ENCODE data around the gene PPP2R2B. TPM values are rescaled to one million over a fixed set of nuclear protein-coding genes. Genes with fewer than 3 reads are reported as not detected.

Gene PPP2R2B
- total RNA-seq, 1 experiment from 2014 or later: 9.1 TPM

DNA sequence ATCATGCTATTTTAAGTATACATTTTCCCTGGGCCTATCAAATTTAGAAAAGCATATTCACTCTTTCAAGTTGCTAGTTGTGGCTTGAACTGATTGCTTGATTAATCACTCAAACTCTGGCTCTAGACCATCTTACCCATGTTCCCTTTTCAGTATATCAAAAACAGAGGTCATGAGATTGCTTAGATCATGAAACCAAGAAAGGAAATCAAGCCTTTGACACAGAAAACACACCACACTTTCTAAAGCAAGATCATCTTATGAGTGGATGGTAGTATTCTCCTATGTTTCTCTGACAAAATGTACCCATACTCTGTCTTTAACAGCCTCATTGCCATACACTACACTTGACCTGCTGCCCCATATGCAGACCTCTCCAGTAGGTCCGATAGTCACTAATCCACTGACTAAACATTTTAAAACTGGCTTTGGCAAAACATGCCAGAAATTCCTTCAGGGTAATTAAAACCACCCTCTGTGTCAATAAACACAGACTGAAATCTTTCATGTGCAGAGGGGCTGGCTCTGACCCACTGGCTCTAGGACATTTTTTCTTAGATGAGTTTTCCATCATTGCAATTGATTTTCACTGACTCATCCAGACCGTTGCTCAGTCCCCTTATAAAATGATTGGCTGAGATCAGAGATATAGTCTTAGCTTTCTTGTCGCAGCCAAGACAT, 18.2 kb downstream of the PPP2R2B start:
- peak; percentile 81 for DNase-seq
- no peak overlapping the region for H3K4me3 ChIP-seq
- H3K36me3 ChIP-seq: no peaks in the 10 kb centered on the region

DNA sequence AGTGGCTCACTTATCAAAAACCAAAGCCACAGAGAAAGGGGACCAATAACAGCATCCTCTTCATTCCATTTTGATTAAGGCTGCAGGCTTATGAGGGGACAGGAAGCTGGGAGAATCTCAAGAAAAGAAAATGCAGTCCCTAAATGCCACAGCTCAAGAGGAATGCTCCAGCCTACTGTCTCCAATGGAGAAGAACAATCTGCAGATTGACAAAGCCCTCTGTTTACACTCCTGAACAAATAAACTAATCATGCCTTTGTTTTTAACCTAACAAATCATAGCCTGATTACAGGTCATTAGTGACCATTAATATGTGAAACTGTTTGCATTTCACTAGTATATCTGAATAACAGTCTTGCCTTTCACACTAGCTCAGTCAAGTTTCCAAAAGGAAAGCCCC, 26.5 kb downstream of the PPP2R2B start:
- Histone ChIP-seq H3K4me3 (no peak overlapping the region), H3K27me3 (peaks cover 6% of the 10 kb centered on the region; the same call in 1 of the 2 replicates), H3K9me3 (no peaks in the 10 kb centered on the region), H3K36me3 (no peaks in the 10 kb centered on the region)
- no peak for DNase-seq

More for the DNA sequence above, 18.2 kb downstream of the PPP2R2B start:
- no peaks in the 10 kb centered on the region for H3K27me3 ChIP-seq
- H3K9me3 ChIP-seq: no peaks in the 10 kb centered on the region

- Histone ChIP-seq H3K4me3 (no peak overlapping the region), H3K36me3 (no peaks in the 10 kb centered on the region), H3K9me3 (no peaks in the 10 kb centered on the region), H3K27me3 (peaks cover 6% of the 10 kb centered on the region)
- DNase-seq: no peak
Observed at GRCh38 chr5:146851133-146851532, 27.4 kb downstream of the PPP2R2B start.

- Histone ChIP-seq H3K9me3 (no peaks in the 10 kb centered on the region), H3K4me3 (no peak overlapping the region), H3K36me3 (no peaks in the 10 kb centered on the region), H3K27me3 (peaks cover 7% of the 10 kb centered on the region)
- no peak for DNase-seq
Observed at GRCh38 chr5:146849694-146850303, 28.8 kb downstream of the PPP2R2B start.

- Histone ChIP-seq H3K4me3 (no peak overlapping the region), H3K27me3 (peaks cover 5% of the 10 kb centered on the region), H3K36me3 (no peaks in the 10 kb centered on the region), H3K9me3 (no peaks in the 10 kb centered on the region)
- DNase-seq: no peak
Observed at GRCh38 chr5:146848133-146848532, 30.4 kb downstream of the PPP2R2B start.

GRCh38 chr5:146840016-146840415, 38.5 kb downstream of the PPP2R2B start:
- Histone ChIP-seq H3K9me3 (no peaks in the 10 kb centered on the region; the same call in 1 of the 2 replicates), H3K4me3 (no peak overlapping the region), H3K27me3 (peaks cover 13% of the 10 kb centered on the region), H3K36me3 (no peaks in the 10 kb centered on the region)
- DNase-seq: no peak

GRCh38 chr5:146836226-146836842, 42.2 kb downstream of the PPP2R2B start:
- Histone ChIP-seq H3K9me3 (no peaks in the 10 kb centered on the region; the same call in 1 of the 2 replicates), H3K36me3 (no peaks in the 10 kb centered on the region), H3K4me3 (no peak overlapping the region), H3K27me3 (peaks cover 11% of the 10 kb centered on the region)
- DNase-seq: no peak

DNA sequence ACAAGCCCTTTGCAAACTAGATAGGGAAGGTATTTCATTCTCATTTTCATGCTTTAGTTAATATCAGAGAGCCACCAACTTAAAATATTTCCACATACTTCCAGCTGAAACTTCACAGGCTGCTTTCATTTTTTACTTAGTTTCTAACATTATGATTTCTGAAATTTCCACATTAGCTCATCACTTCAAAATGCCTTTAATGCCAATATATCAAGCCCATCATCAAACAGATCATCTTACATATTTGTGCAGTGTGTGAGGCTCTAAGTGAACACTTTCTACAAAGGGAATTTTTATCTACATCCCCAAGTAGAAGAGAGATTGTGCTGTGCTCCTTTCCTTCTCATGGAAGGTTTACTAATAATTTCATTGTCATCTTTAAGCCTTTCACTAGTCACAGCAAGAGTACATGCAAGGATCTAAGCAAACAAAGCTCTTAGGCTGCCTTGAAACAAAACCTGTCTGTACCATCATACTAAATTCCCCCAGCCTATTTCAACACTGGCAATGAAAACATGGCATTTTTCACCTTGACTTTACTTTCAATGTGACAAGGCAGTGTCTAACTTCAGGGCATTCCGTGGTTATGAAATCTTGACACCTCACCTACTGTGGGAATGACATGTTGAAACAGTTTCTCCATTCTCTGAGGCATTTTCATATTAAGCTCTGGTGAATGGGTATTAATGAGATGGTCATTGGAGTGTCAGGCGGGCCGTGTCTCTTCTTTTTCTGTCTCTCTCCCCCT, 45.4 kb downstream of the PPP2R2B start:
- no peak overlapping the region for H3K4me3 ChIP-seq
- H3K9me3 ChIP-seq: no peaks in the 10 kb centered on the region
- DNase-seq: no peak
- peaks cover 6% of the 10 kb centered on the region for H3K27me3 ChIP-seq
- H3K36me3 ChIP-seq: no peaks in the 10 kb centered on the region

- no peaks in the 10 kb centered on the region for H3K36me3 ChIP-seq
- H3K9me3 ChIP-seq: no peaks in the 10 kb centered on the region
- no peak overlapping the region for H3K4me3 ChIP-seq
- DNase-seq: no peak
- no peaks in the 10 kb centered on the region for H3K27me3 ChIP-seq
Observed at GRCh38 chr5:146828385-146828784, 50.2 kb downstream of the PPP2R2B start.

DNA sequence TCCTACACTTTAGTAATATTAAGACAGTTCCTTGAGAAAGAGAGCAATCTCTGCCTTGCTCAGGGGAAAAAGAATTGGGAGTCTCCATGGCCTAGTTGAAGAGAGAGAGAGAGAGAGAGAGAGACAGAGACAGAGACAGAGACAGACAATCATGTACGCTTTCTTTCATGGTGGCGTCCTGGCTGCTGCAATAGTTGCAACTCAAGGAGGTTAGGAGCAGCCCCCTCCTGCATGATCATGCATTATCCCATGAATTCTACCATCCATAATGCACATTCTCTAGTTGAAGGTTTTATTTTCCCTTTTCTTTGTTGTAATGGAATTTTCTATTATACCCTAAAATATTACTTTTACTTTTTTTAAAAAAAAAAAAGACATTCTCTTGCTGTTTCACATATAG, 50.7 kb downstream of the PPP2R2B start:
- no peaks in the 10 kb centered on the region for H3K27me3 ChIP-seq
- H3K36me3 ChIP-seq: no peaks in the 10 kb centered on the region
- no peak for DNase-seq

DNA sequence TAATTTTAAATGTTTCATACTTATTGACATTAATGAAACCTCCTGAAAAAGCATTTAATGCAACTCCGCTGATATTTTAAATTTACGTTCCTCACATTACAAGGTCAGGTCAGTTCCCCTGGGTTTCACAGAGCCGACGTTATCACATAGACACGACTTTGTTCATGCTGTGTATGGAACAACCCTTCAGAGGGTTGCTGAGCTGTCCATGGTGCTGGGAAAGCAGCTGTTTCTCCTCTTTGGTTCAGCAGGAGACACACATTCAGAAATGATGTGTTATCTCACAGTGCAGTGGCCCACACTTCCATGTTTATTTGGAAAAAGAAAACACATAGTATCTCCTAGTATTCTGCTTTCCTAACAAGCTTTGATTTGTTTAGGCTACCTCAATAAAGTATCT, 53.5 kb downstream of the PPP2R2B start:
- Histone ChIP-seq H3K27me3 (no peaks in the 10 kb centered on the region), H3K4me3 (no peak overlapping the region), H3K9me3 (no peaks in the 10 kb centered on the region), H3K36me3 (no peaks in the 10 kb centered on the region)
- peak; percentile 39 for DNase-seq

More for the DNA sequence above, 50.7 kb downstream of the PPP2R2B start:
- no peak overlapping the region for H3K4me3 ChIP-seq
- no peaks in the 10 kb centered on the region for H3K9me3 ChIP-seq

- Histone ChIP-seq H3K27me3 (no peaks in the 10 kb centered on the region), H3K9me3 (no peaks in the 10 kb centered on the region), H3K36me3 (no peaks in the 10 kb centered on the region), H3K4me3 (no peak overlapping the region)
- DNase-seq: no peak
Observed at GRCh38 chr5:146821732-146822131, 56.8 kb downstream of the PPP2R2B start.

DNA sequence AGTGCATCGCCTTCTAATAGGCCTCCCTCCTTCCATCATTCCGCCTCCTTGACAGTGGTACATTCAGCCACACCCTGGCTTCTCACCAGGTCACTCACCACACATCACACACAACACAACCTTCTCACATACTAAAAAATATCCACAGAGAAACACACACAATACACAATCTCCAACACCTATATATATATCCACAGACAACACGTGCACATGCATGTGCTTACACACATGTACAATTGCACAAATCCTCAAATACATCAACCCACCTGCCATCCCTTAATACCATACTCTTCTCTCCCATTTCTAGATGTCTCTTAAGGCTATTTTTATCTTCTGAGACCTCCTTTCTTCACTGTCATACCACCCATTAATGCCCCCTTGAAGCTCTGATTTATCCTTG, 57.6 kb downstream of the PPP2R2B start:
- no peaks in the 10 kb centered on the region for H3K27me3 ChIP-seq
- no peak for DNase-seq
- H3K36me3 ChIP-seq: no peaks in the 10 kb centered on the region
- H3K9me3 ChIP-seq: no peaks in the 10 kb centered on the region
- H3K4me3 ChIP-seq: no peak overlapping the region

GRCh38 chr5:146818822-146819221, 59.7 kb downstream of the PPP2R2B start:
- Histone ChIP-seq H3K27me3 (no peaks in the 10 kb centered on the region; the same call in none of the 2 replicates), H3K9me3 (no peaks in the 10 kb centered on the region), H3K4me3 (no peak overlapping the region), H3K36me3 (no peaks in the 10 kb centered on the region)
- no peak for DNase-seq

- Histone ChIP-seq H3K36me3 (no peaks in the 10 kb centered on the region), H3K9me3 (no peaks in the 10 kb centered on the region), H3K4me3 (no peak overlapping the region), H3K27me3 (no peaks in the 10 kb centered on the region; the same call in none of the 2 replicates)
- no peak for DNase-seq
Observed at GRCh38 chr5:146817973-146818372, 60.6 kb downstream of the PPP2R2B start.

DNA sequence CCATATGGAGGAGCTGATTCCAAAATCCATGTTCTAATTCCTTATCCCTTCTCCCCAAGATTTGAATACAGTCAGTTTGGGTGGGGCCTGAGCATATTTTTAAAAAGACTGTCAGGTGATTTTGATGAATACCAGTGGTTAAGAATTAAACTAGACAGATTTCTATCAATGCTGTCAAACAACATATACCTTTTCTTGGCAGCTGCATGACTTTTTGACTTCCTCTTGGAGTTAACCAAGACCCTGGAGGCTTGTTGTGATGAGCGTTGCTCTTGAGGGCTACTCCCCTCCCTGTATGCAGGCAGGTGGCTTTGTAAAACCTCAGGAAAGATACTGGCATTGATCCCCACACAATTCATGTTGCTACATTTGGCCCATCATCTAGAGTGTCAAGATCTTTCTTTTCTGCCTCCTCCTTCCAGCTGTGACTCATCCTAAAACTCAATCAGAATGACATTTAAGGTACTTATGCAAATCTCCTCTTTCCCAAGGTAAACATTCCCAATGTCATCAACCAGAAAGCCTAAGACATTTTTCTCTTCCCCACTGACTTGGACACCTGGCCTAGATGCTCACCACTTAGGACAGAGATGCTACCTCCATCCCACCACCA, 61.7 kb downstream of the PPP2R2B start:
- H3K36me3 ChIP-seq: no peaks in the 10 kb centered on the region
- no peak overlapping the region for H3K4me3 ChIP-seq
- DNase-seq: no peak
- no peaks in the 10 kb centered on the region; the same call in none of the 2 replicates for H3K27me3 ChIP-seq
- peaks cover 3% of the 10 kb centered on the region; the same call in 1 of the 2 replicates for H3K9me3 ChIP-seq

Data from MG63 (cell line).